GM23338 (cell line): ENCODE results near the gene FAM216A. TPM values are rescaled to one million over a fixed set of nuclear protein-coding genes. Genes with fewer than 3 reads are reported as not detected.

Experiments
- ATAC-seq: fragments of 200-7000 bp; cut with Tn5 transposase; 3 replicates; pipeline ENCODE4 v1.9.1; 2020
- DNase-seq: peaks from one replicate; pipeline ENCODE4 v3.0.0-alpha.2; 2015; ENCODE audit warnings: low spot score
- H2AFZ ChIP-seq: fragments of 200-600 bp; sonication (generic); 2 replicates; pipeline ENCODE4 v1.8.0; 2016; ENCODE audit warnings: antibody characterized with exemption, mild to moderate bottlenecking, moderate library complexity
- H3F3A ChIP-seq: fragments of 200-600 bp; sonication (generic); replicated peaks from 2 replicates; pipeline ENCODE4 v1.8.0; 2017; ENCODE audit warnings: antibody characterized with exemption, mixed run types, low read depth
- H3K27ac ChIP-seq: fragments of 200-600 bp; sonication (generic); 2 replicates; pipeline ENCODE4 v1.6.1; 2016; ENCODE audit warnings: low read depth
- H3K27me3 ChIP-seq: fragments of 200-600 bp; sonication (generic); 2 replicates; pipeline ENCODE4 v1.8.0; 2016; ENCODE audit warnings: mild to moderate bottlenecking, mixed run types, moderate library complexity; ENCODE audit not compliant: insufficient read depth
- H3K36me3 ChIP-seq: fragments of 200-600 bp; sonication (generic); 2 replicates; pipeline ENCODE4 v1.8.0; 2016; ENCODE audit warnings: mild to moderate bottlenecking; ENCODE audit not compliant: insufficient read depth
- H3K4me1 ChIP-seq: fragments of 200-600 bp; sonication (generic); 2 replicates; pipeline ENCODE4 v1.8.0; 2016; ENCODE audit warnings: mild to moderate bottlenecking, moderate library complexity; ENCODE audit not compliant: insufficient read depth
- H3K4me2 ChIP-seq: fragments of 200-600 bp; sonication (generic); 2 replicates; pipeline ENCODE4 v1.7.1; 2017; ENCODE audit warnings: mixed run types
- H3K4me3 ChIP-seq: fragments of 200-600 bp; sonication (generic); 2 replicates; pipeline ENCODE4 v1.6.1; 2016; ENCODE audit warnings: mixed run types
- H3K79me2 ChIP-seq: fragments of 200-600 bp; sonication (generic); replicated peaks from 2 replicates; pipeline ENCODE4 v1.8.0; 2017; ENCODE audit warnings: mild to moderate bottlenecking; ENCODE audit not compliant: insufficient read depth
- H3K9me2 ChIP-seq: fragments of 200-600 bp; sonication (generic); 2 replicates; pipeline ENCODE4 v1.8.0; 2017; ENCODE audit not compliant: insufficient read depth
- H4K20me1 ChIP-seq: fragments of 200-600 bp; sonication (generic); replicated peaks from 2 replicates; pipeline ENCODE4 v1.8.0; 2017; ENCODE audit warnings: mild to moderate bottlenecking; ENCODE audit not compliant: insufficient read depth
- H3K27ac Mint-ChIP-seq: 2 replicates; pipeline ENCODE4 v1.8.0; 2020; ENCODE audit warnings: inconsistent platforms, mild to moderate bottlenecking, moderate library complexity, mixed read lengths
- H3K27me3 Mint-ChIP-seq: 3 replicates; pipeline ENCODE4 v1.8.0; 2022; ENCODE audit warnings: low read depth, mild to moderate bottlenecking, moderate library complexity, mixed read lengths, inconsistent platforms; ENCODE audit not compliant: insufficient read depth, poor library complexity
- H3K36me3 Mint-ChIP-seq: 3 replicates; pipeline ENCODE4 v1.8.0; 2021; ENCODE audit warnings: low read depth, mild to moderate bottlenecking, inconsistent platforms, moderate library complexity, mixed read lengths
- H3K4me1 Mint-ChIP-seq: 3 replicates; pipeline ENCODE4 v1.8.0; 2020; ENCODE audit warnings: mild to moderate bottlenecking, inconsistent platforms, mixed read lengths
- H3K4me3 Mint-ChIP-seq: 3 replicates; pipeline ENCODE4 v1.8.0; 2021; ENCODE audit warnings: moderate library complexity, mild to moderate bottlenecking, inconsistent platforms, mixed read lengths
- H3K9me3 Mint-ChIP-seq: 3 replicates; pipeline ENCODE4 v1.8.0; 2020; ENCODE audit warnings: moderate library complexity, mild to moderate bottlenecking, inconsistent platforms, mixed read lengths
- EZH2 ChIP-seq: fragments of 200-600 bp; sonication (generic); IDR thresholded peaks from one replicate; pipeline ENCODE4 v1.8.0; 2017; ENCODE audit warnings: antibody characterized with exemption, mild to moderate bottlenecking, low read depth; ENCODE audit not compliant: unreplicated experiment
- EZH2phosphoT487 ChIP-seq: fragments of 200-600 bp; sonication (generic); IDR thresholded peaks from one replicate; pipeline ENCODE4 v1.8.1; 2018; ENCODE audit warnings: antibody characterized with exemption; ENCODE audit not compliant: unreplicated experiment
- JUNB ChIP-seq: IDR thresholded peaks from one replicate; pipeline ENCODE4 v1.6.1; 2016; ENCODE audit warnings: antibody characterized with exemption; ENCODE audit not compliant: unreplicated experiment
- STAT1 ChIP-seq: IDR thresholded peaks from one replicate; pipeline ENCODE4 v1.6.1; 2016; ENCODE audit warnings: antibody characterized with exemption; ENCODE audit not compliant: unreplicated experiment
- ZNF331 ChIP-seq: fragments of 250-450 bp; sonication (Bioruptor Pico); IDR thresholded peaks from 2 replicates; pipeline ENCODE4 v1.5.0; 2020; ENCODE audit warnings: low read depth, mild to moderate bottlenecking, moderate library complexity
- polyA plus RNA-seq: library from polyadenylated mRNA; unstranded; fragments of >200 nt; fragmentation: Nextera tagmentation; extraction: Ambion mirVana; gene quantifications from 2 replicates; pipeline ENCODE4 v1.2.1, GENCODE V29; 2016
- total RNA-seq: library from RNA; depleted of rRNA; stranded (reverse); fragments of >200 nt; shearing (Covaris generic); gene quantifications from 2 replicates; pipeline ENCODE4 v1.2.3, GENCODE V29; 2014
- TF ChIP-seq, protein P1 (sequence below): IDR thresholded peaks from one replicate; pipeline ENCODE4 v1.6.1; 2018; ENCODE audit warnings: antibody characterized with exemption; ENCODE audit not compliant: unreplicated experiment
- TF ChIP-seq, protein P2 (sequence below): fragments of 250-450 bp; sonication (Bioruptor Pico); IDR thresholded peaks from 2 replicates; pipeline ENCODE4 v1.5.0; 2020; ENCODE audit warnings: mild to moderate bottlenecking, moderate library complexity

The FAM216A gene
- total and polyA plus RNA-seq, 2 experiments from 2014 or later = 27.1 to 53.0 TPM

DNA sequence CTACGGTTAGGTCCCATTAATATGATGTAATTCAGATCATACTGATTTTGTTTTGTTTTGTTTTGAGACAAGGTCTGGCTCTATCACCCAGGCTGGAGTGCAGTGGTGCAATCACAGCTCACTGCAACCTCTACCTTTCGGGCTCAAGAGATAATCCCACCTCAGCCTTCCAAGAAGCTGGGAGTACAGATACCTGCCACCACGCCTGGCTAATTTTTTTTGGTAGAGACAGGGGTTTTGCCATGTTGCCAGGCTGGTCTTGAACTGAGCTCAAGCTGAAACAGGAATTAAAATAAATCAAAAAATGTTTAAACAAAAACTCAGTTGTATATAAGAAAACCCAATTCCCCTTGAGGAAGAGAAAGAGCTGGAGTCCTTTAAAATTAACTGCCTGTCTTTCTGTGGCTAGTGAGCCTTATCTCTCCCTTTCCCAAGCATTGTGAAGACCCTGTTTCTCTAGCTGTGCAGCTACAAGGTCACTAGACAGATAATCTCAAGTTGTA is 47.4 kb upstream of the FAM216A start:
- Histone ChIP-seq H2AFZ (0 out of 2 replicates have a peak overlapping the region, but pooled peaks have one; percentile 40), H4K20me1 (no peaks in the 10 kb centered on the region), H3K36me3 (no peaks in the 10 kb centered on the region), H3K27me3 (no peaks in the 10 kb centered on the region), H3K4me1 (peaks cover 4% of the 10 kb centered on the region; the same call in 1 of the 2 replicates), H3K27ac (no peak overlapping the region), H3K9me2 (no peaks in the 10 kb centered on the region), H3F3A (peaks cover 5% of the 10 kb centered on the region; the same call in 1 of the 2 replicates), H3K4me2 (no peak overlapping the region), H3K79me2 (no peaks in the 10 kb centered on the region), H3K4me3 (no peak overlapping the region)
- no peaks in the 10 kb centered on the region for H3K9me3 Mint-ChIP-seq
- no peaks in the 10 kb centered on the region for H3K36me3 Mint-ChIP-seq
- peaks cover 8% of the 10 kb centered on the region; the same call in 2 of the 3 replicates for H3K4me1 Mint-ChIP-seq
- peaks cover 1% of the 10 kb centered on the region for H3K27me3 Mint-ChIP-seq
- TF ChIP-seq EZH2 = no peak
- no peak overlapping the region for H3K4me3 Mint-ChIP-seq
- ATAC-seq (no peak), DNase-seq (no peak)
- H3K27ac Mint-ChIP-seq = no peak overlapping the region

DNA sequence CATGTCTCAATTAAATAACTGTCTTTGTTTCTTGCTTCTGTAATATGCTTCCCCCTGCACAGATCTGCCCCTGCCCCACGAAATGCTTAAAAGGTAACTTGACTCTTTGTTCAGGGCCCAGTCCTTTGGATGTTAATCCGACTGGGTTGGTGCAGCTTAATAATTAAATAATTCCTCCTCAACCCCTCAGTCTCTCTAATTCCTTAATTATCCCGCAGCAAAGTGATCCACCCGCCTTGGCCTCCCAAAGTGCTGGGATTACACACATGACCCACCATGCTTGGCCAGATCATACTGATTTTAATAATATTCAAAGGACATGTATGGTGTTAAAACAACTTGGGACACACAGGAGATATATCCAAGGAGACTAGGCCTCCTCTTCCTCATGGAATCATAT is 46.9 kb upstream of the FAM216A start:
- H4K20me1 ChIP-seq = no peaks in the 10 kb centered on the region
- no peaks in the 10 kb centered on the region for H3K9me3 Mint-ChIP-seq
- no peak overlapping the region for H3K4me3 Mint-ChIP-seq

More for the DNA sequence above, 46.9 kb upstream of the FAM216A start:
- no peak for DNase-seq
- Histone ChIP-seq H2AFZ (peak overlapping the region; percentile 40; the same call in 1 of the 2 replicates), H3K4me2 (no peak overlapping the region), H3K9me2 (no peaks in the 10 kb centered on the region), H3K4me3 (no peak overlapping the region), H3K27ac (no peak overlapping the region), H3K4me1 (peaks cover 4% of the 10 kb centered on the region; the same call in 1 of the 2 replicates), H3F3A (peaks cover 6% of the 10 kb centered on the region; the same call in 1 of the 2 replicates), H3K36me3 (no peaks in the 10 kb centered on the region), H3K79me2 (no peaks in the 10 kb centered on the region), H3K27me3 (no peaks in the 10 kb centered on the region)
- TF ChIP-seq JUNB (no peak), STAT1 (no peak), EZH2phosphoT487 (no peak), ZNF331 (CRISPR knock-in tag) (no peak)
- TF ChIP-seq, protein P1, sequence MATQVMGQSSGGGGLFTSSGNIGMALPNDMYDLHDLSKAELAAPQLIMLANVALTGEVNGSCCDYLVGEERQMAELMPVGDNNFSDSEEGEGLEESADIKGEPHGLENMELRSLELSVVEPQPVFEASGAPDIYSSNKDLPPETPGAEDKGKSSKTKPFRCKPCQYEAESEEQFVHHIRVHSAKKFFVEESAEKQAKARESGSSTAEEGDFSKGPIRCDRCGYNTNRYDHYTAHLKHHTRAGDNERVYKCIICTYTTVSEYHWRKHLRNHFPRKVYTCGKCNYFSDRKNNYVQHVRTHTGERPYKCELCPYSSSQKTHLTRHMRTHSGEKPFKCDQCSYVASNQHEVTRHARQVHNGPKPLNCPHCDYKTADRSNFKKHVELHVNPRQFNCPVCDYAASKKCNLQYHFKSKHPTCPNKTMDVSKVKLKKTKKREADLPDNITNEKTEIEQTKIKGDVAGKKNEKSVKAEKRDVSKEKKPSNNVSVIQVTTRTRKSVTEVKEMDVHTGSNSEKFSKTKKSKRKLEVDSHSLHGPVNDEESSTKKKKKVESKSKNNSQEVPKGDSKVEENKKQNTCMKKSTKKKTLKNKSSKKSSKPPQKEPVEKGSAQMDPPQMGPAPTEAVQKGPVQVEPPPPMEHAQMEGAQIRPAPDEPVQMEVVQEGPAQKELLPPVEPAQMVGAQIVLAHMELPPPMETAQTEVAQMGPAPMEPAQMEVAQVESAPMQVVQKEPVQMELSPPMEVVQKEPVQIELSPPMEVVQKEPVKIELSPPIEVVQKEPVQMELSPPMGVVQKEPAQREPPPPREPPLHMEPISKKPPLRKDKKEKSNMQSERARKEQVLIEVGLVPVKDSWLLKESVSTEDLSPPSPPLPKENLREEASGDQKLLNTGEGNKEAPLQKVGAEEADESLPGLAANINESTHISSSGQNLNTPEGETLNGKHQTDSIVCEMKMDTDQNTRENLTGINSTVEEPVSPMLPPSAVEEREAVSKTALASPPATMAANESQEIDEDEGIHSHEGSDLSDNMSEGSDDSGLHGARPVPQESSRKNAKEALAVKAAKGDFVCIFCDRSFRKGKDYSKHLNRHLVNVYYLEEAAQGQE = no peak
- TF ChIP-seq, protein P2, sequence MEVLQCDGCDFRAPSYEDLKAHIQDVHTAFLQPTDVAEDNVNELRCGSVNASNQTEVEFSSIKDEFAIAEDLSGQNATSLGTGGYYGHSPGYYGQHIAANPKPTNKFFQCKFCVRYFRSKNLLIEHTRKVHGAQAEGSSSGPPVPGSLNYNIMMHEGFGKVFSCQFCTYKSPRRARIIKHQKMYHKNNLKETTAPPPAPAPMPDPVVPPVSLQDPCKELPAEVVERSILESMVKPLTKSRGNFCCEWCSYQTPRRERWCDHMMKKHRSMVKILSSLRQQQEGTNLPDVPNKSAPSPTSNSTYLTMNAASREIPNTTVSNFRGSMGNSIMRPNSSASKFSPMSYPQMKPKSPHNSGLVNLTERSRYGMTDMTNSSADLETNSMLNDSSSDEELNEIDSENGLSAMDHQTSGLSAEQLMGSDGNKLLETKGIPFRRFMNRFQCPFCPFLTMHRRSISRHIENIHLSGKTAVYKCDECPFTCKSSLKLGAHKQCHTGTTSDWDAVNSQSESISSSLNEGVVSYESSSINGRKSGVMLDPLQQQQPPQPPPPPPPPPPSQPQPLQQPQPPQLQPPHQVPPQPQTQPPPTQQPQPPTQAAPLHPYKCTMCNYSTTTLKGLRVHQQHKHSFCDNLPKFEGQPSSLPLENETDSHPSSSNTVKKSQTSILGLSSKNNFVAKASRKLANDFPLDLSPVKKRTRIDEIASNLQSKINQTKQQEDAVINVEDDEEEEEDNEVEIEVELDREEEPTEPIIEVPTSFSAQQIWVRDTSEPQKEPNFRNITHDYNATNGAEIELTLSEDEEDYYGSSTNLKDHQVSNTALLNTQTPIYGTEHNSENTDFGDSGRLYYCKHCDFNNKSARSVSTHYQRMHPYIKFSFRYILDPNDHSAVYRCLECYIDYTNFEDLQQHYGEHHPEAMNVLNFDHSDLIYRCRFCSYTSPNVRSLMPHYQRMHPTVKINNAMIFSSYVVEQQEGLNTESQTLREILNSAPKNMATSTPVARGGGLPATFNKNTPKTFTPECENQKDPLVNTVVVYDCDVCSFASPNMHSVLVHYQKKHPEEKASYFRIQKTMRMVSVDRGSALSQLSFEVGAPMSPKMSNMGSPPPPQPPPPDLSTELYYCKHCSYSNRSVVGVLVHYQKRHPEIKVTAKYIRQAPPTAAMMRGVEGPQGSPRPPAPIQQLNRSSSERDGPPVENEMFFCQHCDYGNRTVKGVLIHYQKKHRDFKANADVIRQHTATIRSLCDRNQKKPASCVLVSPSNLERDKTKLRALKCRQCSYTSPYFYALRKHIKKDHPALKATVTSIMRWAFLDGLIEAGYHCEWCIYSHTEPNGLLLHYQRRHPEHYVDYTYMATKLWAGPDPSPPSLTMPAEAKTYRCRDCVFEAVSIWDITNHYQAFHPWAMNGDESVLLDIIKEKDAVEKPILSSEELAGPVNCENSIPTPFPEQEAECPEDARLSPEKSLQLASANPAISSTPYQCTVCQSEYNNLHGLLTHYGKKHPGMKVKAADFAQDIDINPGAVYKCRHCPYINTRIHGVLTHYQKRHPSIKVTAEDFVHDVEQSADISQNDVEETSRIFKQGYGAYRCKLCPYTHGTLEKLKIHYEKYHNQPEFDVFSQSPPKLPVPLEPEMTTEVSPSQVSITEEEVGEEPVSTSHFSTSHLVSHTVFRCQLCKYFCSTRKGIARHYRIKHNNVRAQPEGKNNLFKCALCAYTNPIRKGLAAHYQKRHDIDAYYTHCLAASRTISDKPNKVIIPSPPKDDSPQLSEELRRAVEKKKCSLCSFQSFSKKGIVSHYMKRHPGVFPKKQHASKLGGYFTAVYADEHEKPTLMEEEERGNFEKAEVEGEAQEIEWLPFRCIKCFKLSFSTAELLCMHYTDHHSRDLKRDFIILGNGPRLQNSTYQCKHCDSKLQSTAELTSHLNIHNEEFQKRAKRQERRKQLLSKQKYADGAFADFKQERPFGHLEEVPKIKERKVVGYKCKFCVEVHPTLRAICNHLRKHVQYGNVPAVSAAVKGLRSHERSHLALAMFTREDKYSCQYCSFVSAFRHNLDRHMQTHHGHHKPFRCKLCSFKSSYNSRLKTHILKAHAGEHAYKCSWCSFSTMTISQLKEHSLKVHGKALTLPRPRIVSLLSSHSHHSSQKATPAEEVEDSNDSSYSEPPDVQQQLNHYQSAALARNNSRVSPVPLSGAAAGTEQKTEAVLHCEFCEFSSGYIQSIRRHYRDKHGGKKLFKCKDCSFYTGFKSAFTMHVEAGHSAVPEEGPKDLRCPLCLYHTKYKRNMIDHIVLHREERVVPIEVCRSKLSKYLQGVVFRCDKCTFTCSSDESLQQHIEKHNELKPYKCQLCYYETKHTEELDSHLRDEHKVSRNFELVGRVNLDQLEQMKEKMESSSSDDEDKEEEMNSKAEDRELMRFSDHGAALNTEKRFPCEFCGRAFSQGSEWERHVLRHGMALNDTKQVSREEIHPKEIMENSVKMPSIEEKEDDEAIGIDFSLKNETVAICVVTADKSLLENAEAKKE = no peak
- peaks cover 1% of the 10 kb centered on the region for H3K27me3 Mint-ChIP-seq
- H3K36me3 Mint-ChIP-seq = no peaks in the 10 kb centered on the region
- ATAC-seq = no peak
- no peak overlapping the region for H3K27ac Mint-ChIP-seq
- H3K4me1 Mint-ChIP-seq = peaks cover 8% of the 10 kb centered on the region; the same call in 2 of the 3 replicates
